K562 (cell line): ENCODE measurements around the gene NINL.

Experiments used
- BACH1 ChIP-seq: fragments of 200-800 bp; sonication (Bioruptor generic); IDR thresholded peaks from 2 replicates; pipeline ENCODE4 v1.6.1; 2016; ENCODE audit warnings: missing genetic modification characterization, missing compliant biosample characterization
- CREB1 ChIP-seq, 2 experiments: sonication (generic) in 1 of 2; formaldehyde crosslinking in 1 of 2; IDR thresholded peaks; 2 replicates each; pipeline versions ENCODE4 v1.6.1 to v1.8.0; 2012 to 2022; ENCODE audit warnings: inconsistent platforms in 1 of 2, mild to moderate bottlenecking in 1 of 2, missing genetic modification reagents in 1 of 2, moderate library complexity in 1 of 2
- CTCF ChIP-seq, 3 experiments: IDR thresholded peaks in 2 of 3; conservative IDR thresholded peaks in 1 of 3; 2 replicates each; pipeline ENCODE4 v1.5.1; 2011 to 2012; ENCODE audit warnings: low read length in 3 of 3, mild to moderate bottlenecking in 3 of 3, control low read depth in 2 of 3, improper control_type of control experiment in 1 of 3, inconsistent platforms in 1 of 3, low read depth in 1 of 3, mixed read lengths in 1 of 3, moderate library complexity in 1 of 3; ENCODE audit not compliant: insufficient read depth in 2 of 3
- ESRRA ChIP-seq: fragments of 450-650 bp; IDR thresholded peaks from 2 replicates; pipeline ENCODE4 v1.6.1; 2014; ENCODE audit warnings: low read depth, mild to moderate bottlenecking, moderate library complexity, borderline replicate concordance
- HIVEP1 ChIP-seq: fragments of 250-450 bp; sonication (Bioruptor Pico); IDR thresholded peaks from 2 replicates; pipeline ENCODE4 v1.4.0; 2020; ENCODE audit warnings: mild to moderate bottlenecking
- HMGXB4 ChIP-seq: sonication (generic); formaldehyde crosslinking; IDR thresholded peaks from 2 replicates; pipeline ENCODE4 v1.8.1; 2023; ENCODE audit warnings: mild to moderate bottlenecking, missing genetic modification reagents
- MNT ChIP-seq, 2 experiments: fragments of 450-650 bp; conservative IDR thresholded peaks; 2 replicates each; pipeline ENCODE4 v1.6.1; 2017; ENCODE audit warnings: mild to moderate bottlenecking in 2 of 2, moderate library complexity in 2 of 2
- MXI1 ChIP-seq: IDR thresholded peaks from 2 replicates; pipeline ENCODE4 v1.6.1; 2011; ENCODE audit warnings: low read depth, mild to moderate bottlenecking, improper control_type of control experiment, low read length
- POLR2A ChIP-seq: fragments of 450-650 bp; conservative IDR thresholded peaks from 2 replicates; pipeline ENCODE4 v1.6.1; 2016
- POLR2AphosphoS5 ChIP-seq: IDR thresholded peaks from 2 replicates; pipeline ENCODE4 v1.6.1; 2011; ENCODE audit warnings: mild to moderate bottlenecking, low read depth, low read length, moderate library complexity; ENCODE audit not compliant: control insufficient read depth, insufficient read depth
- RBBP5 ChIP-seq: fragments of 200-600 bp; sonication (generic); IDR thresholded peaks from 2 replicates; pipeline ENCODE4 v1.6.1; 2012; ENCODE audit warnings: borderline replicate concordance, mild to moderate bottlenecking, low read length, control low read depth, inconsistent platforms; ENCODE audit not compliant: insufficient read depth, poor library complexity, severe bottlenecking
- SP1 ChIP-seq: sonication (generic); formaldehyde crosslinking; IDR thresholded peaks from 2 replicates; pipeline ENCODE4 v1.8.1; 2022; ENCODE audit warnings: mild to moderate bottlenecking, missing genetic modification reagents
- SRF ChIP-seq, 2 experiments: fragments of 250-450, 450-650 bp in 1 of 2; sonication (Bioruptor Pico) in 1 of 2; sonication (generic) in 1 of 2; formaldehyde crosslinking; IDR thresholded peaks; 2 replicates each; pipeline versions ENCODE4 v1.5.0 to v1.5.1; 2020 to 2022; ENCODE audit warnings: mild to moderate bottlenecking in 1 of 2, missing genetic modification reagents in 1 of 2
- TAF1 ChIP-seq: IDR thresholded peaks from 2 replicates; pipeline ENCODE4 v1.6.1; 2011; ENCODE audit warnings: mild to moderate bottlenecking, low read length, moderate library complexity; ENCODE audit not compliant: insufficient read depth, control insufficient read depth, severe bottlenecking; ENCODE audit errors: extremely low read depth

- TF ChIP-seq BACH1 (tag): no peak
- TF ChIP-seq ESRRA: no peak
- TF ChIP-seq SP1 (CRISPR knock-in tag): no peak
- no peak for TF ChIP-seq TAF1
- TF ChIP-seq POLR2A: no peak
- TF ChIP-seq CREB1 (IDR thresholded peaks at IDR 0.05): no peak
- no peak for TF ChIP-seq CREB1 (CRISPR knock-in tag; IDR thresholded peaks at IDR 0.05)
- TF ChIP-seq MXI1: no peak
- no peak for TF ChIP-seq SRF (CRISPR knock-in tag; IDR thresholded peaks at IDR 0.05)
- TF ChIP-seq POLR2AphosphoS5: no peak
- TF ChIP-seq HIVEP1 (CRISPR knock-in tag): no peak
- TF ChIP-seq HMGXB4: no peak
- TF ChIP-seq CTCF (IDR thresholded peaks at IDR 0.05 in 2 of 3, conservative IDR thresholded peaks at IDR 0.05 in 1 of 3; ENCODE audit: insufficient read depth in 2 of 3, low read depth in 1 of 3, low read length in 3 of 3): no peak
- TF ChIP-seq MNT (conservative IDR thresholded peaks at IDR 0.05): no peak
- TF ChIP-seq RBBP5: no peak
These were observed 18.5 kb downstream of the NINL start for GRCh38 chr20:25566821-25567220.
